AG04450 (cell line): Measurements from ENCODE around the gene RASGEF1C. TPM values are rescaled to one million over a fixed set of nuclear protein-coding genes. Genes with fewer than 3 reads are reported as not detected.
A peak's percentile ranks its signal among the peaks of the same experiment; 100 is the strongest.

ENCODE experiments used
- CTCF ChIA-PET: fragments of 300-600, 350-600 bp; formaldehyde crosslinking; extraction: SDS; loops from one replicate; lab custom pipeline; 2022; ENCODE audit warnings: antibody characterized with exemption, inconsistent platforms; lab: Charles Lee
- POLR2A ChIA-PET: fragments of 350-600 bp; formaldehyde crosslinking; extraction: SDS; loops from one replicate; lab custom pipeline; 2021; ENCODE audit warnings: antibody characterized with exemption, inconsistent platforms; lab: Yijun Ruan, JAX
- DNase-seq: peaks from one replicate; pipeline ENCODE4 v3.0.0-alpha.2; 2011; ENCODE audit warnings: low read depth, low spot score
- H3K27ac ChIP-seq: one replicate; pipeline ENCODE4 v1.5.1; 2012; ENCODE audit warnings: low read depth, low read length, control low read depth
- H3K27me3 ChIP-seq: one replicate; pipeline ENCODE4 v1.6.0; 2012; ENCODE audit warnings: low read length; ENCODE audit not compliant: control insufficient read depth, insufficient read depth
- H3K4me3 ChIP-seq: 2 replicates; pipeline ENCODE4 v1.5.1; 2011; ENCODE audit warnings: mild to moderate bottlenecking, low read depth, low read length, control low read depth
- H3K9me3 ChIP-seq: 2 replicates; pipeline ENCODE4 v1.5.1; 2012; ENCODE audit warnings: low read length; ENCODE audit not compliant: control insufficient read depth, insufficient read depth
- CTCF ChIP-seq: IDR thresholded peaks from 2 replicates; pipeline ENCODE4 v1.5.1; 2011; ENCODE audit warnings: low read depth, low read length, control low read depth, inconsistent platforms
- polyA plus RNA-seq: library from polyadenylated mRNA; depleted of rRNA; stranded (reverse); fragments of >200 nt; gene quantifications from 2 replicates; pipeline ENCODE4 v1.2.3, GENCODE V29; 2011

RASGEF1C gene
- polyA plus RNA-seq, 1 experiment: not detected

- TF ChIP-seq CTCF: no peak
- ChIA-PET POLR2A (no interaction called here), CTCF (interaction anchor here (0.7 to 3.3 kb wide), 2 partner anchors 13 to 169 kb away, joined by 4 to 27 read pairs; no protein-coding TSS in a partner anchor)
- no peak overlapping the region for H3K27ac ChIP-seq
- peaks cover 10% of the 10 kb centered on the region for H3K27me3 ChIP-seq
- DNase-seq: no peak
- H3K4me3 ChIP-seq: no peak overlapping the region
- H3K9me3 ChIP-seq: peaks cover 17% of the 10 kb centered on the region
Measured at GRCh38 chr5:180077594-180078284, 131.3 kb downstream of the RASGEF1C start.

- DNase-seq: no peak
- ChIA-PET CTCF (interaction anchor here (0.7 kb wide), 1 partner anchor 94 kb away, joined by 3 read pairs; no protein-coding TSS in a partner anchor), POLR2A (interaction anchor here (0.6 kb wide), 1 partner anchor 151 kb away, joined by 3 read pairs; no protein-coding TSS in a partner anchor)
- Histone ChIP-seq H3K27me3 (peaks cover 7% of the 10 kb centered on the region), H3K4me3 (no peak overlapping the region), H3K27ac (no peak overlapping the region), H3K9me3 (peaks cover 17% of the 10 kb centered on the region)
- TF ChIP-seq CTCF: no peak
Measured at GRCh38 chr5:180075703-180076102, 133.3 kb downstream of the RASGEF1C start.

GRCh38 chr5:180074462-180074861, 134.5 kb downstream of the RASGEF1C start:
- POLR2A ChIA-PET: no interaction called here
- DNase-seq: no peak
- H3K9me3 ChIP-seq: peaks cover 14% of the 10 kb centered on the region
- CTCF ChIA-PET: interaction anchor here (3.0 kb wide), 1 partner anchor 16 kb away, joined by 20 read pairs; no protein-coding TSS in a partner anchor
- peaks cover 3% of the 10 kb centered on the region for H3K27me3 ChIP-seq
- no peak overlapping the region for H3K4me3 ChIP-seq
- no peak for TF ChIP-seq CTCF
- H3K27ac ChIP-seq: no peak overlapping the region

- ChIA-PET CTCF (interaction anchor here (3.0 kb wide), 1 partner anchor 18 kb away, joined by 20 read pairs; no protein-coding TSS in a partner anchor), POLR2A (no interaction called here)
- no peak overlapping the region for H3K4me3 ChIP-seq
- H3K27me3 ChIP-seq: peaks cover 3% of the 10 kb centered on the region
- DNase-seq: no peak
- H3K9me3 ChIP-seq: peaks cover 14% of the 10 kb centered on the region
- no peak for TF ChIP-seq CTCF
- peak overlapping the region; percentile 31 for H3K27ac ChIP-seq
Measured at GRCh38 chr5:180072556-180072955, 136.5 kb downstream of the RASGEF1C start.

- CTCF ChIA-PET: interaction anchor here (3.0 kb wide), 1 partner anchor 18 kb away, joined by 20 read pairs; no protein-coding TSS in a partner anchor
- POLR2A ChIA-PET: no interaction called here
Measured at GRCh38 chr5:180072256-180072548, 136.8 kb downstream of the RASGEF1C start.

More at GRCh38 chr5:180072256-180072548, 136.8 kb downstream of the RASGEF1C start:
- peak overlapping the region; percentile 31 for H3K27ac ChIP-seq
- peaks cover 14% of the 10 kb centered on the region for H3K9me3 ChIP-seq
- TF ChIP-seq CTCF: no peak
- no peak overlapping the region for H3K4me3 ChIP-seq
- DNase-seq: no peak
- peaks cover 3% of the 10 kb centered on the region for H3K27me3 ChIP-seq
